Gastrocnemius medialis (tissue), 4 donors: Measurements from ENCODE around the gene KLHL29.

Experiments
- POLR2A ChIP-seq, 2 donors: fragments of 450-650 bp; IDR thresholded peaks; one replicate each; pipeline ENCODE4 v1.6.1; 2017; ENCODE audit warnings: antibody characterized with exemption in 2 of 2, mild to moderate bottlenecking in 2 of 2, moderate library complexity in 2 of 2
- TF ChIP-seq, protein P1 (sequence below), 5 experiments: fragments of 450-650 bp in 3 of 5; fragments of 200-600 bp in 2 of 5; sonication (generic) in 2 of 5; IDR thresholded peaks in 4 of 5; conservative IDR thresholded peaks in 1 of 5; 1 replicate in 4 of 5; 2 replicates in 1 of 5; pipeline ENCODE4 v1.5.1; 2016 to 2019; ENCODE audit warnings: antibody characterized with exemption in 5 of 5, mild to moderate bottlenecking in 3 of 5, moderate library complexity in 3 of 5

- TF ChIP-seq POLR2A (IDR thresholded peaks at IDR 0.05), result no peak
- TF ChIP-seq, protein P1, sequence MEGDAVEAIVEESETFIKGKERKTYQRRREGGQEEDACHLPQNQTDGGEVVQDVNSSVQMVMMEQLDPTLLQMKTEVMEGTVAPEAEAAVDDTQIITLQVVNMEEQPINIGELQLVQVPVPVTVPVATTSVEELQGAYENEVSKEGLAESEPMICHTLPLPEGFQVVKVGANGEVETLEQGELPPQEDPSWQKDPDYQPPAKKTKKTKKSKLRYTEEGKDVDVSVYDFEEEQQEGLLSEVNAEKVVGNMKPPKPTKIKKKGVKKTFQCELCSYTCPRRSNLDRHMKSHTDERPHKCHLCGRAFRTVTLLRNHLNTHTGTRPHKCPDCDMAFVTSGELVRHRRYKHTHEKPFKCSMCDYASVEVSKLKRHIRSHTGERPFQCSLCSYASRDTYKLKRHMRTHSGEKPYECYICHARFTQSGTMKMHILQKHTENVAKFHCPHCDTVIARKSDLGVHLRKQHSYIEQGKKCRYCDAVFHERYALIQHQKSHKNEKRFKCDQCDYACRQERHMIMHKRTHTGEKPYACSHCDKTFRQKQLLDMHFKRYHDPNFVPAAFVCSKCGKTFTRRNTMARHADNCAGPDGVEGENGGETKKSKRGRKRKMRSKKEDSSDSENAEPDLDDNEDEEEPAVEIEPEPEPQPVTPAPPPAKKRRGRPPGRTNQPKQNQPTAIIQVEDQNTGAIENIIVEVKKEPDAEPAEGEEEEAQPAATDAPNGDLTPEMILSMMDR (IDR thresholded peaks at IDR 0.05 in 4 of 5, conservative IDR thresholded peaks at IDR 0.05 in 1 of 5), result no peak
Observed at GRCh38 chr2:23495661-23496114, 110.7 kb downstream of the KLHL29 start.
